ENCODE measurements around the gene RRP1.
A peak's percentile ranks its signal among the peaks of the same experiment; 100 is the strongest.

RRP1 gene

GRCh38 chr21:43789276-43790009 is at the start of gene RRP1:
RRP1 (plus strand) TSS chr21:43789577; CDS start chr21:43789630, 53 bp downstream.
- DNase-seq = peak; percentile 96

GRCh38 chr21:43739621-43740435 is 49.5 kb upstream of the RRP1 start:
- DNase-seq = no peak

GRCh38 chr21:43740497-43741156 is 48.8 kb upstream of the RRP1 start:
- DNase-seq = no peak

- no peak for DNase-seq
Measured at GRCh38 chr21:43741423-43742096, 47.8 kb upstream of the RRP1 start.

- no peak for DNase-seq
Measured at GRCh38 chr21:43743947-43744346, 45.4 kb upstream of the RRP1 start.

- no peak for DNase-seq
Measured at GRCh38 chr21:43744725-43745124, 44.7 kb upstream of the RRP1 start.

- no peak for DNase-seq
Measured at GRCh38 chr21:43745772-43746517, 43.4 kb upstream of the RRP1 start.

- DNase-seq = no peak
Measured at GRCh38 chr21:43748622-43749021, 40.8 kb upstream of the RRP1 start.

- DNase-seq = no peak
Measured at GRCh38 chr21:43749651-43750262, 39.6 kb upstream of the RRP1 start.

- DNase-seq = no peak
Measured at GRCh38 chr21:43750339-43751033, 38.9 kb upstream of the RRP1 start.

- DNase-seq = no peak
Measured at GRCh38 chr21:43751955-43752591, 37.3 kb upstream of the RRP1 start.

- no peak for DNase-seq
Measured at GRCh38 chr21:43752758-43753438, 36.5 kb upstream of the RRP1 start.

GRCh38 chr21:43753439-43753799 is 36.0 kb upstream of the RRP1 start:
- DNase-seq = no peak

GRCh38 chr21:43754948-43755781 is 34.2 kb upstream of the RRP1 start:
- no peak for DNase-seq

- no peak for DNase-seq
Measured at GRCh38 chr21:43755820-43756594, 33.4 kb upstream of the RRP1 start.

- no peak for DNase-seq
Measured at GRCh38 chr21:43757601-43758000, 31.8 kb upstream of the RRP1 start.

GRCh38 chr21:43758111-43758641 is 31.2 kb upstream of the RRP1 start:
- DNase-seq = no peak

GRCh38 chr21:43758811-43759210 is 30.6 kb upstream of the RRP1 start:
- DNase-seq = no peak
